HG02884 (cell line): Measurements from ENCODE around the gene EGLN1.

Source experiments
- ATAC-seq: cut with Tn5 transposase; IDR thresholded peaks from one replicate; pipeline ENCODE4 v1.9.1; 2021; ENCODE audit warnings: mild to moderate bottlenecking, moderate library complexity; ENCODE audit not compliant: unreplicated experiment

EGLN1 gene

DNA sequence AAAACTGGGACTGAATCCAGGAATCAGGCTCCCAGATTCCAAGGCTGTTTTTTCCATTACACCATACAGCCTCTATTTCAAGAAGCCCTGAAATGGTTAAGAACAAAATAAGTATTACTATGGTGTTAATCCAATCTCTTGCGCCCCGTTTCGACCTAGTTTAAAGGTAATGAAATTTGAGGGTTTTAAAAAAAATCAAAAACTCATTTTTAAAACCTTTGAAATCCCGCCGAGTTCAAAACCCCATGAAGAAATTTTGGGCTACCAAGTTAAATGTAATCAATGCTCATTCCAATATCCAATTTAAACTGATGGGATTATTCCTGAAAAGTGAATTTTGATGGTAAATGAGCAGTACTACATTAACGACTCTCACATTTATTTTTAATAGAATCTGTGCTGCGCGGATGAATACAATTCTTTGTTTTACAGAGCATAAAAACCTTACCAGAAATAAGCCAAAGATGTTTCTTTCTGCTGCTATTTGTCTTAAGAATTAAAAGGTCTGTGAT is 767 bp upstream of the EGLN1 start:
- ATAC-seq = no peak

- peak; percentile 16 for ATAC-seq
Measured at GRCh38 chr1:231421546-231421970, 529 bp downstream of the EGLN1 start.

DNA sequence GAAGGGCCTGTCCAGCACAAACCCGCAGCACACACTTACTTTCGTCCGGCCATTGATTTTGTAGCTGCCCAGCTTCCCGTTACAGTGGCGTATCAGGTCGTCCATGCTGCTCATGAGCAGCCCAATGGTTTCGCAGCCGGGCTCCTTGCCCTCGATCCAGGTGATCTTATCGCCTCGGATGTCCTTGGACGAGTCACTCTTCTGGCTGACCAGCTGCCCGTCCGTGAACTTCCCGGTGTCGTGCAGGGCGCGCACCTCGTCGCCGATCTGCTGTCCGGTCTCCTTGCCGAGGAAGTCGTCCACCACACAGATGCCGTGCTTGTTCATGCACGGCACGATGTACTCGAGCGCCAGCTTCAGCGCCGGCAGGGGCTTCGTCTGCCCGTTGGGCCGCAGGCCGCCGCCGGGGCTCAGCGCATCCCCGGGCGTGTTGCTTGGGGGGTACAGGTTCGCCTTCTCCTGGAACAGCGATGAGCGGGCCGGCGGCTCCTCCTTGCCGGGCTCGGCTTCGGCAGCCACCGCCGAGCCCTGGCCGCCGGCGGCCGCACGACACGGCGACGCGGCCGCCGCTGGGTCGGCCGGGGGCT is 1.0 kb downstream of the EGLN1 start:
- ATAC-seq = peak; percentile 6

- ATAC-seq = no peak
Measured at GRCh38 chr1:231420299-231420958, 1.7 kb downstream of the EGLN1 start.

GRCh38 chr1:231419738-231420298 is 2.3 kb downstream of the EGLN1 start:
- no peak for ATAC-seq

DNA sequence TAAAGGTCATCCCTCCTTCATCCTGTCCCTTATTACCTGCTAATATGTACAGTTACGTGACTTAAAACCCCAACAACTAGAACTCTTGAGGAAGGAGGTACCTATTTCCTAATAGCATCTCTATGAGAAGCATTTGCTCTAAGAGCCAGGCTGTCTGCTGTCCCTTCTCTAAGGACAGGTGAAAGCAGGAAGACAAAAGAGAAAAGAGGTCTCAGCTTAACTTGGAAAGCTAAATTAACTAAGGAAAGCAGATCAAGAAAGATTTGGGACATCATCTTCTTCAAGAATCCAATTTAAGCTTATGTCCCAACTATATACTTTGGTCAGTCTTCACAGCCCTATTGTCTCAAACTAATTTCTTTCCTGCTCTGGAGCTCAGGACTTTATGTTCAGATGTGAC is 2.9 kb downstream of the EGLN1 start:
- no peak for ATAC-seq

DNA sequence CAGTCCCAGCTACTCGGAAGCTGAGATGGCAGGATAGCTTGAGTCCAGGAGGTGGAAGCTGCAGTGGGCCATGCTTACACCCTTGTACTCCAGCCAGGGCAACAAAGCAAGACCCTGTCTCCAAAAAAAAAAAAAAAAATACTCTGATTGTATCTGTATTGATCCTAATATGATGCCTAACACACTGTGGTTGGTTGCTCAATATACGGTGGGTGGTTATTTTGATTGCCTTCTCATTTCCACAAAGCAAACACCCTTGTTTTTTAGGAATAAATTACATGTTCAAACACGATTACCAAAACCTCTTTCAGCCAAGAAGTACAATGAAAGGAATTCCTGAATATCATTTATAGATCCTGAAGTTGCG is 3.4 kb downstream of the EGLN1 start:
- ATAC-seq = no peak

DNA sequence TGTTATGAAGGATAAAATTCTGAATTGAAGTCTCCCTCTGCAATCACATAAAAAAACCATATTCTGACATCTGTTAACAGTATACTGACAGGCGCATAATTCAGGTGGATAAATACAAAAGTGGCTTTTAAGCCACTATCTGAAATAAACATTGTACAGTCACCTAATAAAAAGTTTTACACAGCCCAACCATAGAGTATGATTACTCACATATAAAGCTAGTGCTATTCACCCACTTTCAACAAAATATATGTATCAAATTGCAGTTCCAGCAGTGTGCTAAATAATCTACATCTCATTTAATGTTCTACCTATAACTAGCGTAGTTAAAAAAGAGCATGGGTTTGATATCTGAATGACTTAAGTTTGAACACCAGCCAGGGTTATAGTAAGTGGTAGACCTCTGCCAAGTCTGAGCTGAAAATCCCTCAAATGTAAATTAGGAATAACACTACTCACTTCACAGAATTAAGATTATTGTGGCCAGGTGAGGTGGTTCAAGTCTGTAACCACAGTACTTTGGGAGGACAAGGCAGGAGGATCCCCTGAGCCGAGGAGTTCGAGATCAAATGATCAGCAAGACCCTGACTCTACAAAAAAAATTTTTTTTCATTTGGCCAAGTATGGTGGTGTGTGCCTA is 3.9 kb downstream of the EGLN1 start:
- no peak for ATAC-seq

DNA sequence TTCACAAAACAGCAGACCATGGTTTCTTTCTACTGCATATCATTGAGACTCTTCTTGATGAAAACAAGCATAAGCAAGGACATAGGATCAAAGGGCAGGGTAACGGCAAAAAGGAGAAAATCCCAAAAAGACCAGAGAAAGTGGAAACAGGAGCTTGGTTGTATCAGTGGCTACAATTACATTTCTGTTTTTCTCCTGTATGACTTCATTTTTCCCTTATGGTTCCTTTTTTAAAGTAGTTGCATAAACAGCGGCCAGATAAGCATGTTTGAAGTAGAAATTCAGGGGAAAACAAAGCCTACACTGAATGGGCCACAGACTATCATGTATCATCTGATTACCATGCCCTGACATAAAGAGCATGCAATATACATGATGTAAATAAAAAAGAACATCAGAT is 4.6 kb downstream of the EGLN1 start:
- no peak for ATAC-seq

DNA sequence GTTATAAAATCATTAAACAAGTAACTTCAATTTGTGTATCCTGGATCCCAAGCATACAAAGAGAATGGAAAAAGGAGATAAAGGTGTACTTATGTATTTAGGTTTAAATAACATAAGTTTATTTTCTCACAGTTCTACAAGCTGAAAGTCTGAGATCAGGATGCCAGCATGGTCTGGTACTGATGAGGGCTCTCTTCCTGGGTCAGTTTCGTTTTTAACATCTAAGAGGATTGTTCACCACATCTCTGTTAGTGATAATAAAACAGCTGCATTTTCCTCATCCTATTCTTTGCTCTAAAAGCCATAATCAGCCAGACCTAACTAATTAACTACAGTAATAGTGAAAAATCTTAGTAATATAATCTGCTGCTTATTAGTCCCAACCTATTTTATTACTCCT is 5.2 kb downstream of the EGLN1 start:
- no peak for ATAC-seq

- no peak for ATAC-seq
Measured at GRCh38 chr1:231415018-231415583, 7.0 kb downstream of the EGLN1 start.

GRCh38 chr1:231414260-231415016 is 7.6 kb downstream of the EGLN1 start:
- ATAC-seq = no peak

DNA sequence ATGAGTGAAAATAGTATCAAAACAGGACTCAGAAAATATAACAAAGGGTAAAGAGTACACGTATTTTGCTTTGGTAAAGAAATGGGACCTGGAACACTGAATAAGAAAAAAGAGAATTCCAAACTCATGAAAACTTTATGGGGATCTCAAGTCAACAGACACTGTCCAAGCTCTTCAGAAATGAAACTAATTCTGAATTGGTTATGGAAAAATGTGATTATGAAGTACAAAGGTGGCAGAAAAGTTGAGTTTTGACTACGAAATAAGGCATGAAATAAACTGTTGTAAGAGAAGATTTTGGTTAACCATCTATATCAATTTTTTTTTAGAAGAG is 8.4 kb downstream of the EGLN1 start:
- ATAC-seq = no peak

DNA sequence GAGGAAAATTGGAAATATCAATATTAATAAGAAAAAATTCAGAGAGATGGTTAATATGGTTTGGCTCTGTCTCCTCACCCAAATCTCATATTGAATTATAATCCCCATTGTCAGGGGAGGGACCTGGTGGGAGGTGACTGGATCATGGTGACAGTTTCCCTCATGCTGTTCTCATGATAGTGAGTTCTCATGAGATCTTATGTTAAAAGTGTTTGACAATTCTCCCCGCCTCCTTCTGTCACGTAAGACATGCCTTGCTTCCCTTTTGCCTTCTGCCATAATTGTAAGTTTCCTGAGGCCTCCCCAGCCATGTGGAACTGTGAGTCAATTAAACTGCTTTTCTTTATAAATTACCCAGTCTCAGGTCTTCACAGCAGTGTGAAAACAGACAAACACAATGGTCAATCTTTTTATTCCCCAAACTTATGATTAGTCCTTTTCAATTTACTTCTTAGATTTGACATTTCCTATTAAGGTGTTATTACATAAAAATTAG is 11.0 kb downstream of the EGLN1 start:
- ATAC-seq = no peak

GRCh38 chr1:231410036-231410612 is 12.0 kb downstream of the EGLN1 start:
- no peak for ATAC-seq

- no peak for ATAC-seq
Measured at GRCh38 chr1:231408528-231409094, 13.5 kb downstream of the EGLN1 start.

DNA sequence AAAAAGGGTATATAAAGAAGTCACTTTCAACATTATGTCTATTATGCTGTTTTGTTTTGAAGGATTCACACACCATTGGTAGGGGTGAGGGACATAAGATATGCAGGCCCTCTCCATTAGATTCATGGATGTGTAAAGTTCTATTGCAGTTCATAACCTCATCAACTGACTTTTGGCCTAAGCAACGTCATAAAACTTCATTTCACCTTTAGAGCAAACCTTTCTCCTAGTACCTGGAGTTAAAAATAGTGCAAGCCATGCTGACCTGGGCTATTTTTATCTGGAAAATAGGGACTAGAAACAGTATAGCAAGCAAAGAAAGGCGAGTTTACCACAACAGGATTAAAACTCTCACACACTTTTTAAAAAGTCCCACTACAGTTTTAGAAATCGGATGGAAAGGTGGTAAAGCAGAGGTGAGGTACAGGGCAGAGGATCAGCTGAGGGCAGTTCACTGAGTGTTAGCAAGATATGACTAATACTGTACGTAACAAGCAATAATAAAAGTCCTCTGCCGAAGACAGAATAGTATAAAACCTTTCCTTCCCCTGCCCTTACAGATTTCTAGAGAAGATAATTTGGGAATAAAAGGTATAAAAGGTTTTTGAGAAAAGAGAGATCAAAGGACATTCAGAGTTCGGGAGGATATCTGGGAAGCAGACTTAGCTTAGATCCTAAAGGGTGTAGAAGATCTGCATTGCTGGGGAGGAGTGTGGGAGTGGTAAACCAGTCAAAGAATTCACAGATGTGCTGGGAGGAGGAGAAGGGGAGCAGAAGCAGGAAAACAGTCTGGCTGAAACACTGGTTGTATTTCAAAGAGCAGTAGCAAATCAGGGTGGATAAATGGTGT is 14.3 kb downstream of the EGLN1 start:
- peak; percentile 74 for ATAC-seq

DNA sequence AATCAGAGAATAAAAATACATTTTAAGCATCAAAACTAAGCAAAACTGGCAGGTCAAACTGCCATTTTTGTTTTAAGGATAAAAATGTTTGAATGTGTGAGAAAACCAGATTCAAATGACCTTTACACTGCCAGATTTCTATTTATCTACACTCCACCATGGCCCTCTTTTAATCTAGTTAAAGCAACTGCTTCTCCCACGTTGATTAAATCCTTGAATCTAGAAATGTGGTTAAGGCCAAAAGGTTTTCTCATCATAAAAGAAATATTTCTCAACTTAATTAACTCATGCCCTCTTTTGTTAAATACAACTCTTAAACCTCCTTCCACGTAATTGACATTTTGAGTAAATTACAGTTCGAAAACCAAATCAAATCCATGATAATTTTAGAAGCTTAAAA is 15.0 kb downstream of the EGLN1 start:
- ATAC-seq = no peak

- no peak for ATAC-seq
Measured at GRCh38 chr1:231404318-231404717, 17.8 kb downstream of the EGLN1 start.
